Skin epidermis (tissue), 12 donors: ENCODE data around the gene NOS3.
"Not testable (repeated sequence)": the region's sequence is repeated elsewhere in the genome, so short reads cannot be mapped to it uniquely, and the experiment has no call there.

Experiments
- H3K27ac ChIP-seq, 21 experiments: fragments of 200-600 bp; sonication (generic) in 11 of 21; one replicate each; pipeline ENCODE4 v1.5.0; 2020; ENCODE audit warnings: mild to moderate bottlenecking in 3 of 21, inconsistent platforms in 2 of 21, moderate library complexity in 2 of 21
- H3K4me3 ChIP-seq, 7 experiments: fragments of 200-600 bp; sonication (generic) in 2 of 7; one replicate each; pipeline ENCODE4 v1.5.0; 2020; ENCODE audit warnings: inconsistent platforms in 2 of 7, mild to moderate bottlenecking in 2 of 7, moderate library complexity in 1 of 7

Gene NOS3

DNA sequence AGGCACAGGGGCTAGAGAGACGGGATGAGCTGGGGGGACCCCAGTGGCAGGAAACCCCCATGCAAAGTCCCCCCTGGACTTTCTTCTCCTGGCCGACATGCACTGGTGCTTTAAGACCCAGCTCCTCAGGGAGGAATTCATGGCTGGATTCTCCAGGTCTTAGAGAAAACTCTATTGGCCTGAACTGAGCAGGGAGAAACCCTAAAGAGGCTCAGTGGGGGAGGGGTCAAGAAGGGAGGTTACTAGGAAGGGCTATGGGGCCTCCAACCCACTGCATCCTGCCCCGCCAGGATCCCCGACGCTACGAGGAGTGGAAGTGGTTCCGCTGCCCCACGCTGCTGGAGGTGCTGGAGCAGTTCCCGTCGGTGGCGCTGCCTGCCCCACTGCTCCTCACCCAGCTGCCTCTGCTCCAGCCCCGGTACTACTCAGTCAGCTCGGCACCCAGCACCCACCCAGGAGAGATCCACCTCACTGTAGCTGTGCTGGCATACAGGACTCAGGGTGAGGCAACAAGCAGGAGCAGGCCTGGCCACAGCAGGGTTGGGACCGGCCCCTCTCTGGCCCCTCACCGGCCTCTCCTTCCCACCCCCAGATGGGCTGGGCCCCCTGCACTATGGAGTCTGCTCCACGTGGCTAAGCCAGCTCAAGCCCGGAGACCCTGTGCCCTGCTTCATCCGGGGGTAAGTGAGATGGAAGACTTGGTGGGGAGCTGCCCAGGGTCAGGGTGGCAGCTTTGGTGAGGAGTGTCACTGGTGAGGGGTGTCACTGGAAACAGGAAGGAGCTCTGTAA, 19.7 kb downstream of the NOS3 start:
- H3K27ac ChIP-seq: peak overlapping the region in 7 of 21 experiments; percentile 1 to 72 (median 47)
- no peak overlapping the region for H3K4me3 ChIP-seq

DNA sequence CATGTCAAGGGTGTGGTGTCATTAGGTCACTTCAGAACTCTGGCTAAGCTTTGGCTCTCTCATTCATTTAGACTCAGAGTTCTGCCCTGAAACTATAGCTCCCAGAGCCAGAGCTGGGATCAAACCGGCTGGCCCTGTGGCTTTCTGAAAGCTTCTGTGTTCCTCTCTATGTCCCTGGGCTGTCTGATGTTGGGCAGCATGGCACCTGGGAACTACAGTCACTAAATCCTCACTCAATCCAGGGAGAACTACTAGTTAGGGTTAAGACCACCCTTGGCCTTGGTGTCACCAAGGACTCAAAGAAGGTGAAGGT, 20.2 kb downstream of the NOS3 start:
- H3K4me3 ChIP-seq: no peak overlapping the region
- peak overlapping the region in 3 of 21 experiments; percentile 1 to 72 (median 55) for H3K27ac ChIP-seq

DNA sequence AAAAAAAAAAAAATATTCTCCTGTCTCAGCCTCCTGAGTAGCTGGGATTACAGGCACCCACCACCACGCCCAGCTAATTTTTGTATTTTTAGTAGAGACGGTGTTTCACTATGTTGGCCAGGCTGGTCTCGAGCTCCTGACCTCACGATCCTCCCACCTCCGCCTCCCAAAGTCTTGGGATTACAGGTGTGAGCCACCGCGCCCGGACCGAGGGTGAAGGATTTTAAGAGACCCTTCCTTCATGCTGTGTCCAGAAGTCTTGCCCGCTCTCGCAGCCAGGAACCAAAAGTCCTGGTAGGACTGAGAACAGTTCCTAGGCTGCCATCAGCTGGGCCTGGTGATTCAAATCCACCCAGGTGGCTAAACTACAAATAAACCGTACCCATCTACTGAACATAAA, 20.8 kb downstream of the NOS3 start:
- H3K27ac ChIP-seq, H3K4me3 ChIP-seq: not testable (repeated sequence)

DNA sequence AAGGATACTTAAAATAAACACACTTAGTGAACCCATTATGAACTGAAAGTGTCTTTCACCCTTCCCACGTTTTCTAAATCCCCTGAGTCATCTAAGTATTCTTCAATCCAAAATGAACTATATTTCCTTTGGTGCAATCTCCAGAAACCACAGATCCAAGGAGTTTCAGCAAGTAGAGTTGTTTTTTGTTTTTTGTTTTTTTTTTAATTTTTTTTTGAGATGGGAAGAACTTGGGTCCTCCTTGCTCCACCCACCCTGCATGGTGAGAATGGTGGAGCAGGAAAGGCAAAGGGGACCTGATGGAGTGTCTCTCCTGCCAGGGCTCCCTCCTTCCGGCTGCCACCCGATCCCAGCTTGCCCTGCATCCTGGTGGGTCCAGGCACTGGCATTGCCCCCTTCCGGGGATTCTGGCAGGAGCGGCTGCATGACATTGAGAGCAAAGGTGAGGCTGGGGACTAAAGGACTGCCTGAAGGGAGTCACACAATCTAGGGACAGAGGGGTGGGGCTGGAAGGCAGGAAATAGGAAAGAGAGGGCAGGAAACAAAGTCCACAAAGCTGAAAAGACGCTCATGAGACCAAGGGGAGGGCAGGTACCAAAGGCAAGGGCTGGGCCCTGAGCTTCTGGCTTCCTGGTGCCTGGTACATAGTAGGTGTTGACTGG, 21.3 kb downstream of the NOS3 start:
- peak overlapping the region in 1 of 21 experiments; percentile 34 for H3K27ac ChIP-seq
- no peak overlapping the region for H3K4me3 ChIP-seq

DNA sequence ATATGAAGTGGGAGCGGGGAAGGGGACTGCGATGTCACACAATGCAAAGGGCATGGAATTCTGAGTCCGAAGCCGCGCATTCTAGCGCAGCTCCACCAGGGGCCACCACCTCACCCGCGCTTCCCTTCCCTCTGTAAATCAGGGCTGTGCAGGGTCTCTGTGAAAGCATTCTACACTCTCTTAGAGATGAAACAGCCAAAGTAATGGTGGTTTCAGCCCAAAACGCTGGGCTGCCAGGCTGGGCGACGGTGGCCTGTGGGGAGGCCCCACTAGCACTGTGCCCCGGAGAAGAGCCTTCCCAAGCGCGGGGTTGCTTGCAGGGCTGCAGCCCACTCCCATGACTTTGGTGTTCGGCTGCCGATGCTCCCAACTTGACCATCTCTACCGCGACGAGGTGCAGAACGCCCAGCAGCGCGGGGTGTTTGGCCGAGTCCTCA, 22.1 kb downstream of the NOS3 start:
- H3K4me3 ChIP-seq: no peak overlapping the region
- H3K27ac ChIP-seq: peak overlapping the region in 2 of 21 experiments; percentile 7 to 77

DNA sequence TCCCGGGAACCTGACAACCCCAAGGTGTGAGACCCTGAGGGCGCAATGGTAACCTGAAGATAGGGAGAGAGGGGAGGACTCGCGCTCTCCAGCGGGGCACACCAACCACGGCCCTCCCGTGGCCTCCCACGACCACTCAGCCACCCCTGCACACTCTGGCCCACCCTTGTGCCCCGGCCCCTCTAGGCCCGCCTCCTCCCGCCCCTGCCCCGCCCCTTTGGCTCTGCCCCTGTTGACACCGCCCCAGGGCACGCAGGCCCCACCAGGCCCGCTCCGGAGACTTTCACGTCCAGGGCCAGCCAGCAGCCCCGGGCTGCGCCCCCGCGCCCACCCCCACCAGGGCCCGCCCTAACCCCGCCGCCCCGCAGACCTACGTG, 22.5 kb downstream of the NOS3 start:
- Histone ChIP-seq H3K27ac (peak overlapping the region in 4 of 21 experiments; percentile 7 to 77 (median 57)), H3K4me3 (peak overlapping the region in 6 of 7 experiments; percentile 12 to 35 (median 20))

DNA sequence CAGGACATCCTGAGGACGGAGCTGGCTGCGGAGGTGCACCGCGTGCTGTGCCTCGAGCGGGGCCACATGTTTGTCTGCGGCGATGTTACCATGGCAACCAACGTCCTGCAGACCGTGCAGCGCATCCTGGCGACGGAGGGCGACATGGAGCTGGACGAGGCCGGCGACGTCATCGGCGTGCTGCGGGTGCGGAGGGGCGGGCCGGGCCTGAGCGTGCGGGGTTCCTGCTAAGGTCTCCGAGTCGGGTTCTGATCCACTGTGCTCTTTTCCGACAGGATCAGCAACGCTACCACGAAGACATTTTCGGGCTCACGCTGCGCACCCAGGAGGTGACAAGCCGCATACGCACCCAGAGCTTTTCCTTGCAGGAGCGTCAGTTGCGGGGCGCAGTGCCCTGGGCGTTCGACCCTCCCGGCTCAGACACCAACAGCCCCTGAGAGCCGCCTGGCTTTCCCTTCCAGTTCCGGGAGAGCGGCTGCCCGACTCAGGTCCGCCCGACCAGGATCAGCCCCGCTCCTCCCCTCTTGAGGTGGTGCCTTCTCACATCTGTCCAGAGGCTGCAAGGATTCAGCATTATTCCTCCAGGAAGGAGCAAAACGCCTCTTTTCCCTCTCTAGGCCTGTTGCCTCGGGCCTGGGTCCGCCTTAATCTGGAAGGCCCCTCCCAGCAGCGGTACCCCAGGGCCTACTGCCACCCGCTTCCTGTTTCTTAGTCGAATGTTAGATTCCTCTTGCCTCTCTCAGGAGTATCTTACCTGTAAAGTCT, 23.1 kb downstream of the NOS3 start:
- Histone ChIP-seq H3K27ac (peak overlapping the region in 14 of 21 experiments; percentile 1 to 83 (median 60)), H3K4me3 (peak overlapping the region; percentile 12 to 35 (median 21))

DNA sequence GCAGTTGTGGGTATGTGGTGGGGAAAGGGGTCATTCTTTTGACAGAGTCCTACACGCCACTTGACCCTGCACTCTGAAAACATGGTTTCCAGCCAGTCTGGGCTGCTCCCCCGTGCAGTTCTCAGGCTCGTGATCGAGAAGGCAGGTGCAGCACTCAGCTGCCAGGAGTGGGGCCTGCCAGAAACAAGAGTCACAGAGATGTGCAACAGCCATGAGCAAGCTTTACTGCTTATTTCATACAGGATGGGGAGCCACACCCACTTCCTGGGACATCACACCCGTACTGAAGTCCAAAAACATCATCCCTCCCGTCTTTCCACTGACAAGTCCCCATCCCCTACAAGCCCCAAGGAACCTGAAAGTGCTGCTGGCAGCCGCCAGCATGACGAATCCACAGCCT, 24.1 kb downstream of the NOS3 start:
- peak overlapping the region in 4 of 21 experiments; percentile 6 to 83 (median 22) for H3K27ac ChIP-seq

DNA sequence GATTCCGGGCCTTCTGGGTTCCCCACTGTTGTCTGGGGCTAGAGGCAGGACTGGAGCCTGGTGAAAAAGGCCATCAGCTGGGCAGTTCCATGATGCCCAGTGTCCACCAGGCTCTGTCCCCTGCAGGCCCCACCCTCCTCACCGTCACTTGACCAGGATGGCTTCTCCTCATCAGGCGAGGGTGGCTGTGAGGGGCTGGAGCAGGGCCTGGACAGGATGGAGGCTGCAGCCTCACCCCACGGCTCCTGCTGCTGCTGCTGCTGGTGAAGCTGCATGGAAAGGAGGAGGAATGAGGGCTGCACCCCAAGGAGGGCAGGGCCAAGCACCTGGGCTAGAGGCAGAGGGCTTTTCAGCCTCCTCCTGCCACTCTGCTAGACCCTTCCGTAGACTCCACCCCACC, 25.1 kb downstream of the NOS3 start:
- H3K4me3 ChIP-seq: no peak overlapping the region
- no peak overlapping the region for H3K27ac ChIP-seq

More for the DNA sequence above, 24.1 kb downstream of the NOS3 start:
- no peak overlapping the region for H3K4me3 ChIP-seq

DNA sequence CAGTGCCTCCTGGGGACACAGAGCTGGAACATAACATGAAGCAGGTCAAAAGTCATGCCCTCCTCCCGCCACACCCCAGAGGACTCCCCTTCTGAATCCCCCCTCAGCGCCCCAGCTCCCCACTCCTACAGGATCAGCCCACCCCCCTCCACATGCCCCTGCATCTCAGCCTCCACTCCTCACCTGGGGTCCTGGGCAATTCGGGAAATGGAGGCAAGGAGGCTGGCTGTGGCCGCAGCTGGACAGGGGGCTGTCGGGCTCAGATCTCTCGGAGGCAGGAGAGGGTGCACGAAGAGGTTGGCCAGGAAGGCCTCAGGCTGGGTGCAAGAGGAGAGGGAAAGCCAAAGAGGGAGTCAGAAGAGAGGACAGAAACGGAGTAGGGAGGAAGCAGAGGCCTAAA, 25.7 kb downstream of the NOS3 start:
- Histone ChIP-seq H3K4me3 (no peak overlapping the region), H3K27ac (no peak overlapping the region)

DNA sequence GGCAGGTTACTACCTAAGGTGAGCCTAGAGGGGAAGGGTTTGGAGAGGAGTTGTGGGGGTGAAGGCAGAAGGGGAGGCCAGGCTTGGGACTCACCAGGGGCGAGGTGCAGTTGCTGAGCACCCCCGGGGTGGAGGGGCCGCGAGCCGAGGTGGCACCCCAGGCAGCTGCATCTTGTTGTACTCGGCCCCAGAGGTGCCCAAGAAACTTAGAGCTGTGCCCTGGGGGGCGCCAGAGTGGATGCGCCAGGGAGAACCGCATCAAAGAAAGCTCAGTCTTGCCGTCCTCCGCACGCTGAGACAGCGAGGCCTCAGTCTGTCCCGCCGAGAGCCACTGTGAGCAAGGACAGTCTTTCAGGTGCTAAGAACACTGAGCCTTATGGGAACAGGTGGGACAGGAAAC, 26.1 kb downstream of the NOS3 start:
- no peak overlapping the region for H3K4me3 ChIP-seq
- H3K27ac ChIP-seq: no peak overlapping the region

DNA sequence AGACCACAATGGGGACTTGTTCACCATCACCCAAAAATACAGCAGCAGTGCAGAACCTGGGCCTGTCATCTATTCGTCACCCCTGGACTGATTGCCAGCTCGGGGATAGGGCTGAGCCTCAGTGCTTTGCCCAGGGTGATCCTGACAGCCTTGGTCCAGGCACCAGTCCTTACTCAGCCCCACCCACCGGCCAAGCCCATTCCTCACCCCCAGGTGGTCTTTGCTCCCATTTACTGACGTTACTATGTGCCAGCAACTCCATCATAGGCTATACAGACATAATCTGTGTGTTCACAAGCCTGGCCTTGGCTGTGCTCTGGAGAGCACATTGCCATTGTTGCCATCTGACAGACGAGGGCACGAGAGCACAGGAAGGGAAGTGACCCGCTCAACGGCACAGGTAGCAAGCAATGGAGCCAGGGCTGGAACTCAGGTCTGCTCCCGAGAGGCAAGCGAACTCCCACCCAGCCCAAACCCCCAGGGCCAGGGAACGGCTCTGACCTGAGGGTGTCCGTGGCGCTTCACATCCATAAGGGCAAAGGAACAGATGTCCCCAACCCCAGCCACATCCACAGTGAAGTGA, 26.6 kb downstream of the NOS3 start:
- H3K4me3 ChIP-seq: peak overlapping the region in 2 of 7 experiments; percentile 14 to 19
- H3K27ac ChIP-seq: peak overlapping the region in 1 of 21 experiments; percentile 1

DNA sequence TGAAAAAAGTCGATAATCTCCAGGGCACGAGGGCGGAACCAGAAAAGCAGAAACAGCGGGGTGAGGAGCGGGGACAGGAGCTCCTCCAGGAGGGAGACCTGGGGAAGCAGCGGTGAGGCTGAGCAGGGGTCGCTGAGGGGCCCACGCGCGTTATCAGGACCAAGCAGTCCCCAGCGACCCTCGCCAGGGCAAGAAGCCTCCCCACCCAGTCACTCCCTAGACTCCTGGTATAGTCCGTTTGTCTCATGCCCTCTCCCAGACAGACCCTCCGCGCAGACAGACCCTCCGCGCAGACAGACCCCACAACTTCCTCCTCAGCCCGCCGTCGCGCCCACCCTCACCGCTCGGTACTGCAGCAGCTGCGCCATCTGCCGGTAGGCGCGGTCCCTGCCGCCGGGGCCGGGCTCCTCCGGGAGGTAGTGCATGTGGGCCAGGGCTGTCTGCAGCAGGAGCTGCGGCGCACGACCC, 27.2 kb downstream of the NOS3 start:
- peak overlapping the region in 5 of 7 experiments; percentile 0 to 29 (median 14) for H3K4me3 ChIP-seq
- peak overlapping the region in 1 of 21 experiments; percentile 1 for H3K27ac ChIP-seq

DNA sequence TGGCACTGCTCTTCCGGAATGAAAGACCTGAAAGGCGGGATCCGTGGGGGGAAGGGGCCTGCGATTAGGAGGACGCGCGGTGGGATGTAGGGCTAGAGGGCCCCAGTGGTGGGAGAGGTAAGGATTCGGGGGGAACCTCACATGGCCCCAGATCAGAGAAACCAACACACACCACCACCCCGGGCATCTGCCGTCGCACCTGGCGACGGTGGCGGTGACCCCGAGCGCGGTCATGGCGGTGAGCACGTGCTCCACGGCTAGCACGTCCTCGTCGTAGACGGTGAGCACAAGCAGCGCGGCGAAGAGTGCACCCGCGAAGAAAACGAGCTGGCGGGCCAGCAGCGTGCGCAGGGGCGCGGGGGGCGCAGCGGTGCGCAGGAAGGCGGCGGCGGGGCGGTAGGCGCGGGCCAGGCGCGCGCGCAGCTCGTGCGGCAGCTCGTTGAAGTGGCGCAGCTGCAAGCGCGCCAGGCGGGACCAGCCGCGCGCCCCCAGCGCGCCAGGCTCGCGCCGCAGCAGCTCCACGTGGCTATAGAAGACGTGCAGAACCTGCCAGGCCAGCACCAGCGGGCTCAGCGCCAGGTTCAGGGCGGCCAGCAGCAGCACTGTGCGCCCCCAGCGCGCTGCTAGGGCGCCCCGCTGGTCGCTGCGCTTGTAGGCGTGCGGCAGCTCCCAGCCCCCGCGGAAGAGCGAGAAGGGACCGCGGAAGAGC, 27.8 kb downstream of the NOS3 start:
- H3K4me3 ChIP-seq: peak overlapping the region; percentile 8 to 29 (median 14)

DNA sequence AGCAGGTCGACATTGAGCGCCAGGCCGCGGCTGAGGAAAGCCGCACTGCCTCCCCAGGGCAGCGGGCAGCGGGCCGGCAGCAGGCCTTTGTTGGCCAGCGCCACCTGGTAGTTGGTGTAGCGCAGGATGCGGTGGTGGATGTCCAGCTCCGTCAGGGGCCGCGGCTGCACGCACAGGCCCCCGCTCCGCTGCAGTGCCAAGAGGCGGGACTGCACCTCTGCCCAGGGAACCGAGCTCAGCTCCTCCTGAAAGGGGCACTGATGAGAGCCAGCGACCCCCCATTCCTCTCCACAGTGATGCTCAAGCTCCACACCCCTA, 28.3 kb downstream of the NOS3 start:
- no peak overlapping the region for H3K27ac ChIP-seq
- peak overlapping the region in 5 of 7 experiments; percentile 13 to 29 (median 16) for H3K4me3 ChIP-seq

More for the DNA sequence above, 27.8 kb downstream of the NOS3 start:
- H3K27ac ChIP-seq: no peak overlapping the region

DNA sequence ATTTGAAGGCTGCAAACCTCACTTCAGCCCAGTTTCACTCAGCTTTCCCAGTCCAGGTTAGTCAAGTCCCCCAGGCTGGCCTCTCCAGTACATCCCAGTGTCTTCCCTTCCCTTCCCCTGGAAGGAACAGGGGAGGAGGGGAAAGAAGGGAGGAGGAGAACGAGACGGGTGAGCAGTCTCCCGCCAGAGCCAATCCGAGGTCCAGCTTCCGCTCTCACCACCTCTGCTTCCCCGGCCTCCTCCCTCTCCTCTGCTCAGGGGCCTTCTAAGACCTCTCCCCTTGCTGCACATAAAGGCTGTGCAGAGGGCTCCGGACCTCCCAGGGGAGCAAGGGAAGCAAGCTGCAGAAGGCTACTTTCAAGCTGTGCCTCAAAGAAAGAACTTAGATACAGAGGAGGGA, 29.4 kb downstream of the NOS3 start:
- no peak overlapping the region for H3K27ac ChIP-seq
- no peak overlapping the region for H3K4me3 ChIP-seq

DNA sequence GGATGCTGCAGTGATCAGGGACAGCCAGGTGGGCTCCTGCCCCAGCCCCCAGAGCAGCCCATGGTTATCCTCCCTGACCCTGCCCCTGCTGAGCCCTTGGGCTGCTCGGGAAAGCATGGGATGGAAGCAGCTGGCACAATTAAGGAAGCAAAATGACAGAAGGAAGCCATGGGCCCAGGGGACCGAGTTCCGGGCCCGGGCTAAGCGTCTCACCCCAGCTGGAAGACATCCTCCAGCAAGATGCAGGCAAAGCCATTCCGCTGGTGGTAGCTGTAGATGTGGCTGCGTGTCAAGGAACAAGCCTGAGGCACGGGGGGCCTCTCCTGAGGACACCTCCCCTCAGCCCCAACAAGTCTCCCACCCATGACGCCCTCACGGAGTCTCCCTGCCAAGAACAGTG, 32.4 kb downstream of the NOS3 start:
- H3K4me3 ChIP-seq: no peak overlapping the region
- H3K27ac ChIP-seq: no peak overlapping the region

DNA sequence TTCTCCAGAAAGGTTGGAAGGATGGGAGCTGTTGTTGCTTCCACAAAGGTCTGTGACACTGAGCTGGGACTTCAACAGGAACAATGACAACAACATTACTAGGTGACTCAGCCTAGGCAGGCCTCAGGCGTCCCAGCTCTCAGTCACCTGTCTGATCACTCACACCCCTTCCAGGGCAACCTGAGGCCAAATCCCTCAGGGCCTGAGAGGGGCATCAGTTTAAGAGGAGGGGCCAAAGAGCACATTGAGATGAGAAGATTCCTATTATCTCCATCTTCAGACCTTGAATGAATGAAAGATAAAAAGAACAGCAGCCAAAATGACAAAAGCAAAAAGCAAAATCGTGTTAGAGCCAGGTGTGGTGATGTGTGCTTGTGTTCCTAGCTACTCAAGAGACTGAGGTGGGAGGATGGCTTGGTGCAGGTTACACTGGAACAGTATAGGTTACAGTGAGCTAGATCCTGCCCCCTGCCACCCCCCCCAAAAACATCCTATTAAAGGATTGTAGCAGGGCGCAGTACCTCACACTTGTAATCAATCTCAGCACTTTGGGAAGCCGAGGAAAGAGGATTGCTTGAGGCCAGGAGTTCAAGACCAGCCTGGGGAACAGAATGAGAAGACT, 33.7 kb downstream of the NOS3 start, which contains the start of gene ATG9B:
TSS of gene ATG9B (minus strand) at position 60 of the 622 bp plus-strand sequence. CDS start 71 bp downstream, outside the sequence.
- no peak within 1 kb of the TSS for H3K4me3 ChIP-seq
- peak within 1 kb of the TSS in 1 of 21 experiments; percentile 46 for H3K27ac ChIP-seq
